A549 (cell line): ENCODE results near the gene TANGO2. TPM values are rescaled to one million over a fixed set of nuclear protein-coding genes. Genes with fewer than 3 reads are reported as not detected.

Experiments
- ATAC-seq, 2 experiments: fragments of 200-7000 bp in 1 of 2; fragments of >200 bp in 1 of 2; cut with Nextera tagmentation in 1 of 2; cut with Tn5 transposase in 1 of 2; 3 replicates each; pipeline versions ENCODE4 v1.8.0 to v1.9.1; 2018 to 2020; ENCODE audit warnings: mild to moderate bottlenecking in 1 of 2, moderate library complexity in 1 of 2
- CTCF ChIA-PET: fragments of 300-600 bp; sonication (Branson Sonifier 250); formaldehyde crosslinking; extraction: SDS; loops from one replicate; lab custom pipeline; 2021; ENCODE audit warnings: antibody characterized with exemption, inconsistent platforms; lab: Yijun Ruan, JAX
- POLR2A ChIA-PET: fragments of 350-600 bp; formaldehyde crosslinking; extraction: SDS; loops from one replicate; lab custom pipeline; 2021; ENCODE audit warnings: antibody characterized with exemption, inconsistent platforms; lab: Yijun Ruan, JAX
- DNase-seq, 2 experiments: peaks; one replicate each; pipeline versions ENCODE4 v3.0.0 to v3.0.0-alpha.2; 2011 to 2016; ENCODE audit warnings: low read depth in 1 of 2, low spot score in 1 of 2
- FAIRE-seq: peaks from 2 replicates; lab custom pipeline; 2011; peaks lifted over from hg19 to GRCh38; lab: Jason Lieb, UNC
- H3K27ac ChIP-seq, 2 experiments: fragments of >200 bp; sonication (Bioruptor Twin); formaldehyde crosslinking; 3 replicates each; pipeline ENCODE4 v1.5.1; 2016 to 2017
- H3K4me1 ChIP-seq: fragments of >200 bp; sonication (Bioruptor Twin); formaldehyde crosslinking; 3 replicates; pipeline ENCODE4 v1.6.1; 2016
- H3K4me2 ChIP-seq: fragments of >200 bp; sonication (Bioruptor Twin); formaldehyde crosslinking; 3 replicates; pipeline ENCODE4 v1.6.1; 2016
- H3K4me3 ChIP-seq: fragments of >200 bp; sonication (Bioruptor Twin); formaldehyde crosslinking; 3 replicates; pipeline ENCODE4 v1.5.1; 2016
- H3K9me3 ChIP-seq: fragments of >200 bp; sonication (Bioruptor Twin); formaldehyde crosslinking; 3 replicates; pipeline ENCODE4 v1.6.1; 2016
- CBX8 ChIP-seq: fragments of 200-600 bp; sonication (generic); IDR thresholded peaks from 2 replicates; pipeline ENCODE4 v1.6.1; 2016
- CEBPB ChIP-seq, 2 experiments: fragments of >200 bp in 1 of 2; sonication (Bioruptor Twin) in 1 of 2; formaldehyde crosslinking in 1 of 2; IDR thresholded peaks; 2 replicates each; pipeline ENCODE4 v1.6.1; 2012 to 2016
- CHD2 ChIP-seq: fragments of 150-350 bp; IDR thresholded peaks from 2 replicates; pipeline ENCODE4 v1.6.1; 2014; ENCODE audit warnings: low read length; ENCODE audit not compliant: partially characterized antibody
- EHMT2 ChIP-seq: fragments of 200-600 bp; sonication (generic); IDR thresholded peaks from 2 replicates; pipeline ENCODE4 v1.6.1; 2016; ENCODE audit warnings: antibody characterized with exemption, low read depth, mild to moderate bottlenecking, moderate library complexity
- ELK1 ChIP-seq: fragments of 150-350 bp; IDR thresholded peaks from 2 replicates; pipeline ENCODE4 v1.6.1; 2014; ENCODE audit warnings: low read depth, mild to moderate bottlenecking, low read length
- GATA3 ChIP-seq: IDR thresholded peaks from 2 replicates; pipeline ENCODE4 v1.6.1; 2012; ENCODE audit warnings: borderline replicate concordance
- HEYL ChIP-seq: fragments of 250-450 bp; sonication (Bioruptor Pico); IDR thresholded peaks from 2 replicates; pipeline ENCODE4 v1.8.0; 2021; ENCODE audit warnings: mild to moderate bottlenecking, moderate library complexity
- HMGXB4 ChIP-seq: fragments of 250-450 bp; sonication (Bioruptor Pico); IDR thresholded peaks from 2 replicates; pipeline ENCODE4 v1.5.0; 2021; ENCODE audit warnings: mild to moderate bottlenecking, moderate library complexity, borderline replicate concordance
- HOXA7 ChIP-seq: fragments of 250-450 bp; sonication (Bioruptor Pico); IDR thresholded peaks from 2 replicates; pipeline ENCODE4 v1.5.0; 2020; ENCODE audit warnings: mild to moderate bottlenecking, moderate library complexity
- HOXB13 ChIP-seq: fragments of 250-450 bp; sonication (Bioruptor Pico); IDR thresholded peaks from 2 replicates; pipeline ENCODE4 v1.5.0; 2020; ENCODE audit warnings: low read depth, mild to moderate bottlenecking, moderate library complexity
- JUNB ChIP-seq: fragments of >200 bp; sonication (Bioruptor Twin); formaldehyde crosslinking; IDR thresholded peaks from 2 replicates; pipeline ENCODE4 v1.6.1; 2016
- KDM1A ChIP-seq: fragments of 200-600 bp; sonication (generic); IDR thresholded peaks from 2 replicates; pipeline ENCODE4 v1.6.1; 2016; ENCODE audit warnings: low read depth, mild to moderate bottlenecking
- MAZ ChIP-seq: fragments of 150-350 bp; IDR thresholded peaks from 2 replicates; pipeline ENCODE4 v1.6.1; 2014; ENCODE audit warnings: antibody characterized with exemption, low read depth, low read length, borderline replicate concordance
- NR3C1 ChIP-seq: fragments of >200 bp; sonication (Bioruptor Twin); formaldehyde crosslinking; IDR thresholded peaks from 3 replicates; pipeline ENCODE4 v1.6.1; 2017
- PBX3 ChIP-seq: IDR thresholded peaks from 2 replicates; pipeline ENCODE4 v1.6.1; 2012
- PHF8 ChIP-seq: fragments of 200-600 bp; sonication (generic); IDR thresholded peaks from 2 replicates; pipeline ENCODE4 v1.6.1; 2016; ENCODE audit warnings: low read depth, mild to moderate bottlenecking, antibody characterized with exemption, moderate library complexity, borderline replicate concordance
- POLR2A ChIP-seq: IDR thresholded peaks from 2 replicates; pipeline ENCODE4 v1.6.1; 2012; ENCODE audit warnings: mild to moderate bottlenecking, low read length
- RNF2 ChIP-seq: fragments of 200-600 bp; sonication (generic); IDR thresholded peaks from 2 replicates; pipeline ENCODE4 v1.6.1; 2016; ENCODE audit warnings: low read depth, mild to moderate bottlenecking, antibody characterized with exemption, moderate library complexity, borderline replicate concordance
- SMC3 ChIP-seq: fragments of >200 bp; sonication (Bioruptor Twin); formaldehyde crosslinking; IDR thresholded peaks from 3 replicates; pipeline ENCODE4 v1.6.1; 2018; ENCODE audit warnings: inconsistent platforms
- ZFP36 ChIP-seq: fragments of 450-650 bp; IDR thresholded peaks from 2 replicates; pipeline ENCODE4 v1.6.1; 2014; ENCODE audit warnings: borderline replicate concordance; ENCODE audit not compliant: partially characterized antibody
- WGBS: methylation state at CpG from one replicate; pipeline ENCODE4 v1.1.6; 2017; ENCODE audit errors: missing lambda C conversion rate; 5-methylcytosine and 5-hydroxymethylcytosine counted together
- polyA plus RNA-seq, 4 experiments: library from polyadenylated mRNA; depleted of rRNA in 3 of 4; stranded (reverse); fragments of >200 nt; fragmentation: RNase III in 1 of 4; extraction: RNeasy Plus Mini Kit Qiagen cat#74134 plus additional on column Dnase treatment in 1 of 4; gene quantifications; 2 replicates in 3 of 4; 3 replicates in 1 of 4; pipeline ENCODE4 v1.2.3, GENCODE V29; 2011 to 2017
- TF ChIP-seq, protein P1 (sequence below): IDR thresholded peaks from 2 replicates; pipeline ENCODE4 v1.6.1; 2012

TANGO2 gene
- polyA plus RNA-seq, 2 of the 4 experiments (the other 2 are of a cell fraction) = 13.2 to 13.8 TPM

GRCh38 chr22:20061481-20061861 lies 40.6 kb downstream of the TANGO2 start:
- WGBS = 80% methylated on average over 1 of the region's 11 CpGs
- DNase-seq (no peak), FAIRE-seq (no peak), ATAC-seq (no peak)
- ChIA-PET POLR2A (no interaction called here), CTCF (no interaction called here)
- Histone ChIP-seq H3K27ac (no peak overlapping the region), H3K9me3 (no peaks in the 10 kb centered on the region), H3K4me1 (no peaks in the 10 kb centered on the region), H3K4me2 (no peak overlapping the region), H3K4me3 (no peak overlapping the region)
- TF ChIP-seq EHMT2 (no peak), PHF8 (no peak), HEYL (CRISPR knock-in tag) (no peak)
- TF ChIP-seq, protein P1, sequence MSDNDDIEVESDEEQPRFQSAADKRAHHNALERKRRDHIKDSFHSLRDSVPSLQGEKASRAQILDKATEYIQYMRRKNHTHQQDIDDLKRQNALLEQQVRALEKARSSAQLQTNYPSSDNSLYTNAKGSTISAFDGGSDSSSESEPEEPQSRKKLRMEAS = no peak

GRCh38 chr22:20062043-20062765 lies 41.3 kb downstream of the TANGO2 start:
- Histone ChIP-seq H3K4me1 (no peaks in the 10 kb centered on the region), H3K4me2 (no peak overlapping the region), H3K4me3 (no peak overlapping the region), H3K27ac (no peak overlapping the region), H3K9me3 (no peaks in the 10 kb centered on the region)
- FAIRE-seq = no peak
- TF ChIP-seq HOXA7 (CRISPR knock-in tag) = no peak
- TF ChIP-seq HOXB13 (CRISPR knock-in tag) = no peak
- no peak for TF ChIP-seq CBX8
- TF ChIP-seq, protein P1 = no peak
- no peak for TF ChIP-seq JUNB
- TF ChIP-seq CHD2 = no peak
- TF ChIP-seq MAZ = no peak
- TF ChIP-seq RNF2 = no peak
- TF ChIP-seq HEYL (CRISPR knock-in tag) = no peak
- no peak for TF ChIP-seq PBX3
- no peak for TF ChIP-seq ELK1
- no peak for TF ChIP-seq ZFP36
- no peak for TF ChIP-seq SMC3
- TF ChIP-seq CEBPB (IDR thresholded peaks at IDR 0.05) = no peak
- no peak for TF ChIP-seq HMGXB4 (CRISPR knock-in tag)
- no peak for TF ChIP-seq KDM1A
- TF ChIP-seq GATA3 = no peak
- ChIA-PET POLR2A (no interaction called here), CTCF (interaction anchor here (0.6 kb wide), 1 partner anchor 47 kb away, joined by 3 read pairs; no protein-coding TSS in a partner anchor)
- 95% methylated on average over 8 of the region's 18 CpGs for WGBS
- ATAC-seq = no peak
- DNase-seq = no peak

- H3K4me2 ChIP-seq = no peak overlapping the region
- no peak overlapping the region for H3K4me3 ChIP-seq
- TF ChIP-seq POLR2A = no peak
- no peak for TF ChIP-seq JUNB
- no peak for TF ChIP-seq NR3C1
- no peak for TF ChIP-seq GATA3
- H3K27ac ChIP-seq = no peak overlapping the region
- no peaks in the 10 kb centered on the region for H3K4me1 ChIP-seq
- DNase-seq (no peak), FAIRE-seq (no peak), ATAC-seq (no peak)
- CTCF ChIA-PET = no interaction called here
- POLR2A ChIA-PET = no interaction called here
- no peaks in the 10 kb centered on the region for H3K9me3 ChIP-seq
- WGBS = 64% methylated on average over 10 of the region's 11 CpGs
Measured at GRCh38 chr22:20062766-20063083, 41.8 kb downstream of the TANGO2 start.
